ENCODE measurements around the gene CISH.

The CISH gene

DNA sequence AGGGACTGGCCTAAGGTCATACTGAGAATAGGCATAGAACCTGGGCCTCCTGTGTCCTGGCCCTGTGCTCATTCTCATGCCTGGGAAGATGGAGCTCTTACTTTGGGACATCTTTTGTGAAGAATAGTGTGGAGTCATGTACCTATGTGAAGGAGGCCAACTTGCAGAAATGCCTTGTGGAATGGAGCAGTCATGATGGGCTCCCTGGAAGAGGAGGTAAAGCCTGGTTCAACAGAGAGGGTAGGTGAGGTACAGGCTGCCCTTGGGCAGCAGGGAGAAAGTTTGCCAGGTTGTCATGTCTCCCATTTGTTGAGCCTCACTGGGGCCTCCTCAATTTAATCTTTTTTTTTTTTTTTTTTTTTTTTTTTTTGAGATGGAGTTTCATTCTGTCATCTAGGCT lies 23.5 kb upstream of the CISH start:
- DNase-seq = no peak

GRCh38 chr3:50633230-50633790 lies 21.7 kb upstream of the CISH start:
- no peak for DNase-seq

DNA sequence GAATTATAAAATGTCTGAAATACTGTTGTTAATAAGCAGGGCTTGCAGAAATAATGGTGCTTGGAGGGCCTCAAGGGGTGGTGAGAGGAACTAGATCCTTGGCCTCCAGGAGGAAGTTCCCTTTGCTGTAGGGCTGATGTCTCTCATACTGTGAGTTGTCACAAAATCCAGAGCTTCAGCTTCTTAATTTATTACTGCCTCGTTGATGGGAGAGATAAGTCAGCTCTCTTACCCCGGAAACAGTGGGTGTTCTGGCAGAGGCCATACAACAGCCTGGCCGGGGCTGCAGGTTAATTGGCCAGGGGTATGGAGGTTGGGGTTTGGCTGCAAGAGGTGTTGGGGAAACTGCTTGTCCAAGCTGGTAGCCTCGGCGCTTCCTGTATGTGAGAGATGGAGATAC lies 20.9 kb upstream of the CISH start:
- DNase-seq = no peak

- DNase-seq = no peak
Observed at GRCh38 chr3:50630877-50631276, 19.3 kb upstream of the CISH start.

DNA sequence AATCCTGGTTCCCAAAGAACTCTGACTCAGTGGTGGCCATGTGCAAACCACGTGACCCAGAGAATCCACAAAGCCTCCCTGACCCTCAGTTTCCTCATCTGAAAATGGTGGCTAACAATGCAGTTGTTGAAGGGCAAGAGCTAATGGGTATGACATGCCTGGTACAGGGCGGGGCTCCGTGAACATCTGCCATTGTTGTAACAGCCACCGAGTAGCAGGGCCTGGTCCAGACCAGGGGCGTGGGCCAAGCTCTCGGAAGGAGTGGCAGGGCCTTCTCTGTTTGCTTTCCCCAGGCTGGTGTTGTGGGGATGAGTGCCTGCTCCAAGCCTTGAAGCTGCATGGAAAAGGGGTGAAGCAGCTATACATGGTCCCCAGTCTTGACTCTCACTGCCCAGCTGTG lies 18.8 kb upstream of the CISH start:
- DNase-seq = no peak

DNA sequence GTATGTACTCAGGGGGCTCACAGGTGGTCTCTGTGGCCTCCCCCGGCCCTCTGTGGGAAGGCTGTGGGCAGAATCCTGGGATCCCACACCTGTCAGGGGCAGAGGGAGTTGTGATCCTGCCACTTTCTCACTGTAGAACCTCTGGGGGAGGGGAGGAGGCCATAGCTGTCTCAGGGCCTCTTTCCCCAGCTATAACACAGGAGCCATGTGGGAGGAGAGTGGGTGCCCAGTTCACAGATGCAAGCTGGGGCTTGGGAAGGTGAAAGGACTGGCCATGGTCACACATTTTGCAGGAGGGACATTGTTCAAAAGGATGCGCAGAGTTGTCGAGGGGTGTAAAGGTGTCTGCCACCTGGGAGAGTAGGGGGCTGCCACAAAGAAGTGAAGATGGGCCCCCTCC lies 17.0 kb upstream of the CISH start:
- no peak for DNase-seq

- DNase-seq = no peak
Observed at GRCh38 chr3:50627407-50628051, 16.0 kb upstream of the CISH start.

- DNase-seq = no peak
Observed at GRCh38 chr3:50626401-50626800, 14.8 kb upstream of the CISH start.

- no peak for DNase-seq
Observed at GRCh38 chr3:50625231-50626182, 13.9 kb upstream of the CISH start.

DNA sequence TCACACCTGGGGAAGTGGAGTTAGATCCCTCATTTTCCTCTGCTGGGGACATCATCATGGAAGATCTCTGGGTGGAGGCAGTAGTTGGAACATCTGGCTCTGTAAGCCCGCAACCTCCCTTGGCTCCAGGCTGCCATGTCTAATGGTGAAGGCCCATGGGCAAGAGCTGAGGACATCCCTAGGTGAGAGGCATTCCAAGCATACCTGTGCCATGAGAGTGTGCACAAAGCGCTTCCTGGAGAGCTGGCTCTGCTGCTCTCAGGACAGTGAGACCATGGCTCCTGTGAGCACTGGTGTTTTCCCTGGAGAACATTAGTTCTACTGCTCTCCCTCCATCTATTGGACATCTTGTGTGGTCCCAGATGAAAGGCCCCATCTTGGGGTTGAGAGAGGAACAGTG lies 13.1 kb upstream of the CISH start:
- no peak for DNase-seq

DNA sequence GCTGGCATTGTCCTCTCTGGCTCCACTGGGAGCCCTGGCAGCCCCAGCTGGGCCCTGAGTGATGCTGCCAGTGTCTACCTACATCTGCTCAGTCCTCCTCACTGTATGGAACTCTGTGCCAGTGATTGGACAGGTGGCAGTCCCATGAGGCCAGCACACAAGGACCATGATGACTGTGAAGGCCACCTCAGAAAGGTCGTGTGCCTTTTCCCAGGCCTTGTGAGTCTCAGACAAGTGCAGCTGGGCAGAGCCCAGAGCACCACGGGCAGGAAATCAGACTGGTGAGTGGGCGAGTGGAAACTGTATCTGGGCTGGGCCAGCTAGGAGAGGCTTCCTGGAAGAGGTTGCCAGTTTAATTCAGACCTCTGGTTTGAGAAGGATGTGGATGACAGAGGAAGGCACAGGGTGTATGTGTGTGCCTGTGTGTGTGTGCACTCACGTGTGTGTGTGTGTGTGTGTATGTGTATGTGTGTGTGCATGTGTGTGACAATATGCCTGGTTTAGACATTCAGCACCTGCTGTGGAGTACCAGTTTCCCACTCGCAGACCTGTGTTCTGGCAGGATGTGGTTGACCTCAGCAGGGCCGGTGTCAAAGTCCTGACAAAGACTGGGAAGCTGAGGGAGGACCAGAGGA lies 12.4 kb upstream of the CISH start:
- DNase-seq = no peak

GRCh38 chr3:50622881-50623280 lies 11.3 kb upstream of the CISH start:
- DNase-seq = no peak

DNA sequence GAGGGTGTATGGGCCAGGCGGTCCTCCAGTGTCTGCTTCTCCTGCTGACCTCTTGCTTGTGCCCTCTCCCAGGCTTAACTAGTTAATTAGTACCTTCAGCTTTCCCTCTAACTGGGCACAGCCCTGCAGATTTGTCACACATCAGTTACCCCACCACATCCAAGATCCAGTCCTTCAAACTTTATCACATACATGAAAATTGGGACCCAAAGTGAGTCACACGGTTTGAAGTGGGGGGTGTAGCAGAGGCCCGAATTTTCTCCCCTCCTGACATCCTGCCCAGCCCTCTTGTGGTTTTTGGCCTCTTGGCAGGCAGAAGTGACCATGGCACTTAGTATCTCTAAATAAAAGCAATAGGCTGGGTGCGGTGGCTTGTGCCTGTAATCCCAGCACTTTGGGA lies 9.2 kb upstream of the CISH start:
- no peak for DNase-seq

DNA sequence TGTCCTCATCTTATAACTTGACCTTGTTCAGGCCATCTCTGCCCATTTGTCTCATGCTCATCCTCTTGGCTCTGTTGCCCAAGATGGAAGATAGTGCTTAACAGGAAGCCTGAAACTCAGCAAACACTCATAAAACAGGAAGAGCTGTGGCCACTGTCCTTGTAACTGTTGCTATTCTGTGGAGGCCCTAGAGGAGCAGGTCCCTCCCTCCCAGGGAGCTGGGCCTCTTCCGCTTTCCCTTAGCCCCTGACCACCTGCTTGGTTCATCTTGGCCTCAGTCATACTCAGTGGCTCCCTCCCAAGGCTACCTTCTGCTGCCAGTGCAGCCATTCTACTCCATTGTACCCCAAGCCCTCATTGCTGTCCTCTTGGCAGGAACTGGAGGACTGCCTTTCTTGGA lies 8.8 kb upstream of the CISH start:
- DNase-seq = no peak

- no peak for DNase-seq
Observed at GRCh38 chr3:50617911-50618481, 6.4 kb upstream of the CISH start.

DNA sequence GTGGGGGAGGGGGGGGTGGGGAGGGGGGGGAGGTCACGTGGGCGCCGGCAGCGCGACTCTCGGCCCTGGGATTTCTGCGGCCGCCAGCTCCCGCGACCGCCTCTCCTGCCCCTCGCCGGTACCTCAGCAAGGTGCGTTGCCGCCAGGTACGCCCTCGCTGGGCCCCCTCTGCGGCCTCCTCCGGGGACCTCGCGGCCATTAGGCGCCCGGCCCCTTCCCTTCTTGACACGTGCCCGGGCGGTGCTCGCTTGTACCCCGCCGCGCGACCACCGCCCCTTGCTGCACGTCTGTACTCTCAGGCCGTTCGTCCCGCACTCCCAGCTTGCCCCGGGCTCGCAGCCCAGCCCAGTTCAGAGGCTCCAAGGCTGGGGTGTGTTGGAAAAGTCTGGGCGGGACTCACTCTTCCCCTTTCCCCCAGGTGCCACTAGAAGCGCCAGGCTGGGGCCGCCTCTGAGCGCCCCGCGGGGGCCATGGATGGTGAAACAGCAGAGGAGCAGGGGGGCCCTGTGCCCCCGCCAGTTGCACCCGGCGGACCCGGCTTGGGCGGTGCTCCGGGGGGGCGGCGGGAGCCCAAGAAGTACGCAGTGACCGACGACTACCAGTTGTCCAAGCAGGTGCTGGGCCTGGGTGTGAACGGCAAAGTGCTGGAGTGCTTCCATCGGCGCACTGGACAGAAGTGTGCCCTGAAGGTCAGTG lies 5.7 kb upstream of the CISH start, which contains the start of gene MAPKAPK3:
MAPKAPK3 (plus strand) TSS at position 56 of the 696 bp plus-strand sequence; CDS start at position 471, 415 bp downstream.
- no peak for DNase-seq

DNA sequence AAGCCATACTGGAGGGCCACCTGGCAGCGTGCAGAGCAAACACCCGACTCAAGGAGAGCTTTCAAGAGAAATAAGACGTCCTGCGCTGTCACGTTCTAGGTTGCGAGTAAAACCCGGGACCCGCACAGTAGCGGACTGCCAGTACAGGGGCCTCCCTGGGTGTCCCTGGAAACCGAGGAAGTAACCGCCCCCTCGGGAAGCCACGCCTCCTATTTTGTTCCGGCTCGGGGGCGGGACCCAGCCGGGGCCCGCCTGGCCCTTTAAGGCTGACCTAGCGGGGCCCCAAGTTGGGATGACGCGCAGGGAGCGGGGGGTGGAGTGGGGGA lies 5.2 kb upstream of the CISH start:
- peak; percentile 94 for DNase-seq

GRCh38 chr3:50616003-50616769 lies 4.6 kb upstream of the CISH start:
- DNase-seq = peak; percentile 84

DNA sequence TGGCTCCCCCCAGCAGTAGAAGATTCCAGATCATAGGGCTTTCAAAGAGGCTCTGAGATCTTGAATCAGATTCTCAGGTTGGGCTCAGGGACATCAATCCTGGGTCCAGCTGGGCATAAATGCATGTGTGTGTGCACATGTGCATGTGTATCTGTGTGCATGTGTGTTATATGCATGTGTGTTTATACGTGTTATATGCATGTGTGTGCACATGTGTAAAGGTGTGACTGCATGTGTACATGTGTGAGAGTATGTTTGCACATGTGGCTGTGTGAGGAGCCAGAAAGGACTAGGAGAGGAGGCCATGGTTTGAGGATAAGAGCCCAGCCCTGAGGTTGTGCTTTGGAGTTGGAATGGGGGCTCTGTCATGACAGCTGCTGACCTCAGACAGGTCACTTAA lies 3.6 kb upstream of the CISH start:
- no peak for DNase-seq

DNA sequence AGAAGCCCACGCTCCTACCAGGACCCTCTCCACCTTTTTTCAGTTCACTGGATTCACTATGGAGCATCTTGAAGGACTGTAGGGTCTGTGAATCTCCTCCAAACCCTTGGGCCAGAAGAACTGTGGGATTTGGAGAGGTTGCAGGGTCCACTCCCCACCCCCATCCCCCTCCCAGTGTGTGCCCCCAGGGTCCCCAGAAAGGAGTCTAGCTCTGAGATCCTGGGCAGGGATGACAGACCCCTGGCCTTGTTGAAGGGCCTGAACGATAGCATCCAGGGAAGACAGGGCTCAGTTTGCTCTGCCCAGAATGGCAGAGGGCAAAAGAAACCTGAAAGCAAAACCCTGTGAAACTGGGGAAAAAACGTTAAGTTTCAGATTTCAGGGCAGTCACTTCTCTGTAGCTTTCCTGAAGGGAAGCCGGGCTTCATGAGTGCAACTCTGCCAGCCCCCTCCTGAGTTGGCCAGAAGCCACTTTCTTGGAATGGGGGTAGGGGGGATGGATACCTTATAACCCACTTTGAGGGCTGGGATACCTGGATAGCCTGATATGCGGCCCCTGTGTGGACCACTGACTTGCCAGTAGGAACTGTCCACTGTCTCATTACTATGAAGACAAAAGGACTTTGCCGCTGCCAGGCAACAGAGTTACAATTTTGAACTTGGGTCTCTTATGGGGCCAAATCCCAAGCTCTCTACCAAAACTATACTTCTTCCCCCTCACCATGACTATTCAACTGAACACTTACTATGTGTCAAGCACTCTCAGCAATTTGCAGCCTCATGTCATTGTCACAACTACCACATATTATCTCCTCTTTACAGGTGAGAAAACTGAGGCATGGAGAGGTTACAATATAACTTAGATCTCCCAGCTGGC lies 1.6 kb upstream of the CISH start:
- DNase-seq = no peak

All from CD4-positive, alpha-beta T cell treated with Interleukin-4 for 4 hours (primary cell).